Endodermal cell (in vitro differentiated cells): ENCODE data around the gene BRD4. TPM values are rescaled to one million over a fixed set of nuclear protein-coding genes. Genes with fewer than 3 reads are reported as not detected.

ENCODE experiments used
- DNase-seq: peaks from one replicate; pipeline ENCODE4 v3.0.0-alpha.2; 2017
- H3K27ac ChIP-seq: 2 replicates; pipeline ENCODE4 v1.5.1; 2013; ENCODE audit warnings: mild to moderate bottlenecking, low read depth, low read length, moderate library complexity
- H3K27me3 ChIP-seq: 2 replicates; pipeline ENCODE4 v1.6.1; 2013; ENCODE audit warnings: mild to moderate bottlenecking, low read length, moderate library complexity; ENCODE audit not compliant: insufficient read depth, control insufficient read depth, poor library complexity, severe bottlenecking
- H3K36me3 ChIP-seq: 2 replicates; pipeline ENCODE4 v1.7.0; 2013; ENCODE audit warnings: mild to moderate bottlenecking, low read length, moderate library complexity; ENCODE audit not compliant: control insufficient read depth, insufficient read depth
- H3K4me1 ChIP-seq: one replicate; pipeline ENCODE4 v1.7.0; 2013; ENCODE audit warnings: low read length; ENCODE audit not compliant: control insufficient read depth, insufficient read depth
- H3K4me3 ChIP-seq: 2 replicates; pipeline ENCODE4 v1.5.1; 2013; ENCODE audit warnings: mild to moderate bottlenecking, low read length, moderate library complexity
- H3K9ac ChIP-seq: 2 replicates; pipeline ENCODE4 v1.6.1; 2013; ENCODE audit warnings: mild to moderate bottlenecking, low read length, moderate library complexity; ENCODE audit not compliant: poor library complexity, severe bottlenecking; ENCODE audit errors: extremely low read depth
- H3K9me3 ChIP-seq: 2 replicates; pipeline ENCODE4 v1.6.1; 2013; ENCODE audit warnings: mild to moderate bottlenecking, low read length, moderate library complexity; ENCODE audit not compliant: control insufficient read depth
- H3K27ac Mint-ChIP-seq: 2 replicates; pipeline ENCODE4 v1.8.0; 2020; ENCODE audit warnings: mixed read lengths
- H3K27me3 Mint-ChIP-seq: 2 replicates; pipeline ENCODE4 v1.8.0; 2021; ENCODE audit warnings: mild to moderate bottlenecking, mixed read lengths; ENCODE audit not compliant: insufficient read depth
- H3K36me3 Mint-ChIP-seq: 2 replicates; pipeline ENCODE4 v1.8.0; 2020; ENCODE audit warnings: low read depth, mixed read lengths
- H3K4me1 Mint-ChIP-seq: 2 replicates; pipeline ENCODE4 v1.8.0; 2020; ENCODE audit warnings: mixed read lengths
- H3K4me3 Mint-ChIP-seq: 2 replicates; pipeline ENCODE4 v1.8.0; 2020; ENCODE audit warnings: mild to moderate bottlenecking, moderate library complexity, mixed read lengths
- H3K9me3 Mint-ChIP-seq: 2 replicates; pipeline ENCODE4 v1.8.0; 2020; ENCODE audit warnings: mild to moderate bottlenecking, mixed read lengths
- WGBS, 2 experiments: methylation state at CpG; one replicate each; pipeline versions ENCODE4 v1.1.5 to v1.1.7; 2013; ENCODE audit warnings: missing lambda C conversion rate in 2 of 2, mixed read lengths in 1 of 2; ENCODE audit not compliant: insufficient coverage in 1 of 2, insufficient read length in 1 of 2; 5-methylcytosine and 5-hydroxymethylcytosine counted together
- total RNA-seq, 2 donors: library from RNA; stranded (reverse); fragmentation: NEBNext Ultra II Directional in 1 of 2; extraction: Animal tissue kit (Norgen Biotek cat#: 25700) in 1 of 2; gene quantifications; 2 replicates in 1 of 2; 3 replicates in 1 of 2; pipeline ENCODE4 v1.2.1, GENCODE V29; 2021
- TF ChIP-seq, protein P1 (sequence below): fragments of 200-600 bp; sonication (generic); conservative IDR thresholded peaks from 2 replicates; pipeline ENCODE4 v1.5.0; 2021; ENCODE audit warnings: antibody characterized with exemption, mild to moderate bottlenecking

BRD4 gene
- total RNA-seq, 2 donors from 2014 or later: 149 to 156 TPM

DNA sequence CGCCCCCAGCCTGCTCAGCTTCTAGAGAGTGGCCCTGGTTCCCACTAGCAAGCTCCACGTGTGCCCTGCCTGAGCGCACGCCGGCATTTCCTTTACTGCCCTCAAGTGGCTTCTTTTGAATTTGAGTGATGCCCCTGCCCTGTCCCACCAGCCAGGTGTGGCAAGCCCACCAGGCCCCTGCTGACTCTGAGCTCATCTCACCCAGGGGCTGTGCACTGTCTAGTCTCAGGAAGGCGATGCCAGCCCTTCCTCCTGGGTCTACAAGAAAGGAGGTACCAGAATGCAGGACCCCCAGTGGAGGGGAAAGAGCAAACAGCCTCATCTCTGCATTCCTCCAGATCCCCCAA lies 82.8 kb downstream of the BRD4 start:
- no peak overlapping the region for H3K9ac ChIP-seq
- Mint-ChIP-seq H3K27me3 (no peaks in the 10 kb centered on the region), H3K36me3 (peaks cover 61% of the 10 kb centered on the region), H3K27ac (no peak overlapping the region), H3K4me3 (no peak overlapping the region), H3K9me3 (no peaks in the 10 kb centered on the region), H3K4me1 (no peaks in the 10 kb centered on the region)
- no peaks in the 10 kb centered on the region for H3K27me3 ChIP-seq
- TF ChIP-seq, protein P1, sequence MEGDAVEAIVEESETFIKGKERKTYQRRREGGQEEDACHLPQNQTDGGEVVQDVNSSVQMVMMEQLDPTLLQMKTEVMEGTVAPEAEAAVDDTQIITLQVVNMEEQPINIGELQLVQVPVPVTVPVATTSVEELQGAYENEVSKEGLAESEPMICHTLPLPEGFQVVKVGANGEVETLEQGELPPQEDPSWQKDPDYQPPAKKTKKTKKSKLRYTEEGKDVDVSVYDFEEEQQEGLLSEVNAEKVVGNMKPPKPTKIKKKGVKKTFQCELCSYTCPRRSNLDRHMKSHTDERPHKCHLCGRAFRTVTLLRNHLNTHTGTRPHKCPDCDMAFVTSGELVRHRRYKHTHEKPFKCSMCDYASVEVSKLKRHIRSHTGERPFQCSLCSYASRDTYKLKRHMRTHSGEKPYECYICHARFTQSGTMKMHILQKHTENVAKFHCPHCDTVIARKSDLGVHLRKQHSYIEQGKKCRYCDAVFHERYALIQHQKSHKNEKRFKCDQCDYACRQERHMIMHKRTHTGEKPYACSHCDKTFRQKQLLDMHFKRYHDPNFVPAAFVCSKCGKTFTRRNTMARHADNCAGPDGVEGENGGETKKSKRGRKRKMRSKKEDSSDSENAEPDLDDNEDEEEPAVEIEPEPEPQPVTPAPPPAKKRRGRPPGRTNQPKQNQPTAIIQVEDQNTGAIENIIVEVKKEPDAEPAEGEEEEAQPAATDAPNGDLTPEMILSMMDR: no peak
- H3K9me3 ChIP-seq: no peaks in the 10 kb centered on the region
- no peak overlapping the region for H3K4me3 ChIP-seq
- WGBS, 2 experiments: 94 to 96% methylated on average over 2 to 6 of the region's 6 CpGs
- peak overlapping the region; percentile 77 for H3K27ac ChIP-seq
- peaks cover 95% of the 10 kb centered on the region for H3K36me3 ChIP-seq
- no peak for DNase-seq
- H3K4me1 ChIP-seq: no peaks in the 10 kb centered on the region

DNA sequence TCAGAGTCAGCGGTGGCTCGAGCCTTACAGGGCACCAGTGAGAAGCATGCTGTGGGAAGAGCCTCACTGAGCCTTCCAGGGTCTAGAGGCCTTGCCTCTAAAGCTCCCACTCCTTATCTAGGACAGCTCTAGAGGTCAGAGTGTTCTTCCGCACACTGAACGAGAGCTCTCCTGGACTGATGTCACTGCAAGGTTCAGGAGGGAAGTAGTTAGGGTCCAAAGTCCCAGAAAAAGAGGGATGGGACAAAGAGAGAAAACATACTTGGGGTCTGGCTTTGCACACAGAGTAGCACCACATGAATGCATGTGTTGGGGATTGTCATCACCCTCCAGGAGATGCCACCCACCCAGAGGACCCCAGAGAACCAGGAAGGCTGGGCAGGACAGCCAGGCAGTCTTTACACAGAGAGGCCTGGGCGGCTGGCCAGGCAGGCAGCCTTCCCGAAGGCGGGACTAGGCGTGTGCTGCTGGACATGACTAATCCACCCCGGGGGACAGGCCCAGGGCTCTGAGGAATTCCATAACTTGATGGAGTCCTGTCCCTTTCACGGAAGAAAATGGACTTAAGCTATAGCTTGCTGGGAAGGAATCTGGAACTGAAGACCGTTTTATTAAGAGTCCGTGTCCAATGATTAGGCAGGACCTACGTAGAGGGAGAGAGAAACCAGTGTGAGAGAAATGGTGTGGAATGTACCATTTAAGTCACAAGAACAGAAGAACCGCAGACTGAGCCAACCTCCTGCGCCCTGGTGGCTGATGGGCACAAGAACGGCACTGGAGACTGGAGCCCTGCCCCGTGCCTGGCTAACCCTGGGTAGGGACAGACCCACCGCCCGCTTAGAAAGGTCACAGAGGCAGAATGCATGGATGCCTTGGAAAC lies 83.5 kb downstream of the BRD4 start:
- H3K27ac ChIP-seq: peak overlapping the region; percentile 77
- WGBS, 2 experiments: 95 to 96% methylated on average over 14 to 19 of the region's 19 CpGs
- DNase-seq: no peak
- no peaks in the 10 kb centered on the region for H3K9me3 ChIP-seq
- H3K4me3 ChIP-seq: no peak overlapping the region
- peak overlapping the region; percentile 66 for H3K27ac Mint-ChIP-seq
- peaks cover 59% of the 10 kb centered on the region for H3K36me3 Mint-ChIP-seq
- H3K4me1 ChIP-seq: no peaks in the 10 kb centered on the region
- H3K36me3 ChIP-seq: peaks cover 91% of the 10 kb centered on the region
- no peak overlapping the region for H3K9ac ChIP-seq
- no peaks in the 10 kb centered on the region for H3K27me3 ChIP-seq
- no peaks in the 10 kb centered on the region for H3K27me3 Mint-ChIP-seq
- H3K4me1 Mint-ChIP-seq: no peaks in the 10 kb centered on the region
- TF ChIP-seq, protein P1: no peak
- no peaks in the 10 kb centered on the region for H3K9me3 Mint-ChIP-seq
- no peak overlapping the region for H3K4me3 Mint-ChIP-seq

DNA sequence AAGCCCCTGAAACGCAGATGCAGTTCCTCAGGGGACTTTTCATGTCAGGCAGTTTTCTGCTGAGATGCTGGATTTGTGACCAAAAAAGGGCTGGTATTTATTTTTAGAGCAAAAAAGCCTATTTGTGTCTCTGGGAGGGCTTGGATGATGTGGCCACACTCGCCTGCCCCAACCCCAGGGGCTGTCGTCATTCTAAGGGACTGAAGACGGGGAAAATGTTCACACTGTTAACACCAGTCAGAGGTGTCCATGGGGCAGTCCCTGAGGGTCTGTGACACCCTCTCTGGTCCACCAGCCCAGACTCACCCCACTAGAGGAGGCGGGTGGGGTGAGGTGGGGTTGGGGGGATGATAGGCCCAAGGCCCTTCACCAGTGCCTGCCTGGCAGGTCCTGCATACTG lies 84.2 kb downstream of the BRD4 start:
- Mint-ChIP-seq H3K9me3 (no peaks in the 10 kb centered on the region), H3K4me3 (no peak overlapping the region), H3K36me3 (peaks cover 56% of the 10 kb centered on the region), H3K27me3 (no peaks in the 10 kb centered on the region), H3K27ac (no peak overlapping the region), H3K4me1 (no peaks in the 10 kb centered on the region)
- 89 to 100% methylated on average over 3 to 5 of the region's 5 CpGs for WGBS, 2 experiments
- TF ChIP-seq, protein P1: no peak
- Histone ChIP-seq H3K27ac (no peak overlapping the region), H3K4me3 (no peak overlapping the region), H3K36me3 (peaks cover 89% of the 10 kb centered on the region), H3K27me3 (no peaks in the 10 kb centered on the region), H3K9ac (no peak overlapping the region), H3K4me1 (no peaks in the 10 kb centered on the region), H3K9me3 (no peaks in the 10 kb centered on the region)
- DNase-seq: no peak
